HEK293 (cell line): ENCODE data around the gene HAUS1.

Source experiments
- FEZF1 ChIP-seq: fragments of 450-650 bp; formaldehyde crosslinking; IDR thresholded peaks from 2 replicates; pipeline ENCODE4 v1.5.1; 2016; ENCODE audit warnings: missing biosample characterization, missing genetic modification characterization
- KLF16 ChIP-seq: fragments of 450-650 bp; formaldehyde crosslinking; IDR thresholded peaks from 2 replicates; pipeline ENCODE4 v1.5.1; 2017; ENCODE audit warnings: missing biosample characterization, missing genetic modification characterization
- MEIS1 ChIP-seq: sonication (generic); formaldehyde crosslinking; IDR thresholded peaks from 2 replicates; pipeline ENCODE4 v1.8.1; 2022; ENCODE audit warnings: missing genetic modification reagents, mild to moderate bottlenecking, borderline replicate concordance
- MZF1 ChIP-seq: fragments of 450-650 bp; formaldehyde crosslinking; IDR thresholded peaks from 2 replicates; pipeline ENCODE4 v1.5.1; 2017; ENCODE audit warnings: missing biosample characterization, missing genetic modification characterization, borderline replicate concordance
- REPIN1 ChIP-seq: fragments of 450-650 bp; formaldehyde crosslinking; IDR thresholded peaks from 2 replicates; pipeline ENCODE4 v1.5.1; 2017; ENCODE audit warnings: missing biosample characterization, missing genetic modification characterization, low read depth
- REST ChIP-seq: fragments of 450-650 bp; formaldehyde crosslinking; IDR thresholded peaks from 2 replicates; pipeline ENCODE4 v1.5.1; 2016; ENCODE audit warnings: missing biosample characterization, missing genetic modification characterization
- SCRT1 ChIP-seq: fragments of 450-650 bp; formaldehyde crosslinking; IDR thresholded peaks from 2 replicates; pipeline ENCODE4 v1.5.1; 2016; ENCODE audit warnings: missing biosample characterization, missing genetic modification characterization, borderline replicate concordance
- SP2 ChIP-seq: fragments of 450-650 bp; formaldehyde crosslinking; IDR thresholded peaks from 2 replicates; pipeline ENCODE4 v1.5.1; 2016; ENCODE audit warnings: missing biosample characterization, missing genetic modification characterization
- YY2 ChIP-seq: fragments of 450-650 bp; formaldehyde crosslinking; IDR thresholded peaks from 2 replicates; pipeline ENCODE4 v1.5.1; 2016; ENCODE audit warnings: missing biosample characterization, missing genetic modification characterization
- ZBTB10 ChIP-seq: fragments of 450-650 bp; formaldehyde crosslinking; IDR thresholded peaks from 2 replicates; pipeline ENCODE4 v1.5.1; 2016; ENCODE audit warnings: missing biosample characterization, missing genetic modification characterization
- ZBTB17 ChIP-seq: fragments of 450-650 bp; formaldehyde crosslinking; IDR thresholded peaks from 2 replicates; pipeline ENCODE4 v1.5.1; 2016; ENCODE audit warnings: missing biosample characterization, missing genetic modification characterization
- ZBTB26 ChIP-seq: fragments of 450-650 bp; formaldehyde crosslinking; optimal IDR thresholded peaks from 2 replicates; pipeline ENCODE3; 2016; ENCODE audit warnings: missing biosample characterization, mild to moderate bottlenecking, missing genetic modification characterization
- ZBTB6 ChIP-seq: fragments of 450-650 bp; formaldehyde crosslinking; IDR thresholded peaks from 2 replicates; pipeline ENCODE4 v1.5.1; 2017; ENCODE audit warnings: missing biosample characterization, missing genetic modification characterization
- ZIC2 ChIP-seq: fragments of 450-650 bp; formaldehyde crosslinking; IDR thresholded peaks from 2 replicates; pipeline ENCODE4 v1.5.1; 2016; ENCODE audit warnings: missing biosample characterization, missing genetic modification characterization
- ZNF221 ChIP-seq: fragments of 450-650 bp; formaldehyde crosslinking; IDR thresholded peaks from 2 replicates; pipeline ENCODE4 v1.5.1; 2017; ENCODE audit warnings: missing biosample characterization, missing genetic modification characterization, borderline replicate concordance
- ZNF280C ChIP-seq: fragments of 450-650 bp; formaldehyde crosslinking; IDR thresholded peaks from 2 replicates; pipeline ENCODE4 v1.5.1; 2016; ENCODE audit warnings: missing biosample characterization, missing genetic modification characterization
- ZNF362 ChIP-seq: fragments of 450-650 bp; formaldehyde crosslinking; IDR thresholded peaks from 2 replicates; pipeline ENCODE4 v1.5.1; 2016; ENCODE audit warnings: missing biosample characterization, missing genetic modification characterization
- ZNF513 ChIP-seq: fragments of 450-650 bp; IDR thresholded peaks from 2 replicates; pipeline ENCODE4 v1.5.1; 2018; ENCODE audit warnings: missing biosample characterization, missing genetic modification characterization
- ZNF558 ChIP-seq: fragments of 450-650 bp; formaldehyde crosslinking; IDR thresholded peaks from 2 replicates; pipeline ENCODE4 v1.5.1; 2016; ENCODE audit warnings: missing biosample characterization, missing genetic modification characterization
- ZNF560 ChIP-seq: fragments of 450-650 bp; formaldehyde crosslinking; IDR thresholded peaks from 2 replicates; pipeline ENCODE4 v1.5.1; 2017; ENCODE audit warnings: missing biosample characterization, missing genetic modification characterization, borderline replicate concordance
- ZNF626 ChIP-seq: fragments of 450-650 bp; sonication (Bioruptor Pico); formaldehyde crosslinking; IDR thresholded peaks from 2 replicates; pipeline ENCODE4 v1.5.1; 2018; ENCODE audit warnings: missing biosample characterization, missing genetic modification characterization, inconsistent platforms
- ZNF76 ChIP-seq: fragments of 450-650 bp; formaldehyde crosslinking; IDR thresholded peaks from 2 replicates; pipeline ENCODE4; 2016; ENCODE audit warnings: low read depth, missing biosample characterization, missing genetic modification characterization, borderline replicate concordance

The HAUS1 gene

GRCh38 chr18:46173393-46174341 is 69.5 kb downstream of the HAUS1 start (continued):
- TF ChIP-seq ZBTB6 (tag by site-specific recombination) (peak; percentile 87), ZNF280C (tag by site-specific recombination) (no peak), ZNF513 (0 out of 2 replicates have a peak, but pooled peaks have one; percentile 14), ZNF362 (tag by site-specific recombination) (0 out of 2 replicates have a peak, but pooled peaks have one; percentile 33), REPIN1 (tag by site-specific recombination) (no peak), MEIS1 (CRISPR knock-in tag) (no peak), ZBTB26 (peak; percentile 87), ZNF558 (tag by site-specific recombination) (no peak), FEZF1 (no peak), ZNF76 (tag by site-specific recombination) (peak; percentile 90), ZIC2 (tag by site-specific recombination) (peak; percentile 63), ZBTB17 (tag by site-specific recombination) (peak; percentile 92), ZNF560 (tag by site-specific recombination) (no peak), SCRT1 (tag by site-specific recombination) (no peak), SP2 (peak; percentile 68), REST (tag by site-specific recombination) (peak; percentile 64), ZBTB10 (tag by site-specific recombination) (peak; percentile 77), YY2 (tag by site-specific recombination) (peak; percentile 68; the same call in 1 of the 2 replicates), ZNF626 (tag by site-specific recombination) (no peak), ZNF221 (tag by site-specific recombination) (no peak), KLF16 (peak; percentile 81; the same call in 1 of the 2 replicates), MZF1 (tag by site-specific recombination) (no peak; the same call in 1 of the 2 replicates)
